B cell (primary cell): ENCODE measurements around the gene UACA. TPM values are rescaled to one million over a fixed set of nuclear protein-coding genes. Genes with fewer than 3 reads are reported as not detected.

Experiments used
- ATAC-seq: fragments of 200-7000 bp; cut with Tn5 transposase; one replicate; pipeline ENCODE4 v1.10.0; 2021; ENCODE audit warnings: low read depth, mild to moderate bottlenecking, moderate number of reproducible peaks, moderate library complexity
- CTCF ChIA-PET: fragments of 350-600 bp; sonication (Branson Sonifier 250); formaldehyde crosslinking; loops from one replicate; lab custom pipeline; 2021; ENCODE audit warnings: antibody characterized with exemption, inconsistent platforms; lab: Charles Lee
- POLR2A ChIA-PET: fragments of 350-600 bp; sonication (Branson Sonifier 250); formaldehyde crosslinking; loops from one replicate; lab custom pipeline; 2021; ENCODE audit warnings: antibody characterized with exemption; lab: Charles Lee
- DNase-seq: peaks from one replicate; pipeline ENCODE4 v3.0.0; 2013
- H2AFZ ChIP-seq: 2 replicates; pipeline ENCODE4 v1.6.1; 2012; ENCODE audit warnings: mild to moderate bottlenecking, low read depth, low read length; ENCODE audit not compliant: insufficient read depth, poor library complexity, severe bottlenecking
- H3K27ac ChIP-seq, 2 donors: 1 replicate in 1 of 2; 2 replicates in 1 of 2; pipeline ENCODE4 v1.5.1; 2012 to 2013; ENCODE audit warnings: low read length in 2 of 2, mild to moderate bottlenecking in 2 of 2, moderate library complexity in 1 of 2
- H3K27me3 ChIP-seq, 4 experiments: fragments of 200-600 bp in 1 of 4; sonication (generic) in 1 of 4; replicated peaks in 1 of 4; 1 replicate in 2 of 4; 2 replicates in 2 of 4; pipeline versions ENCODE4 v1.6.1 to v1.7.0; 2013 to 2016; ENCODE audit warnings: low read length in 3 of 4, mild to moderate bottlenecking in 2 of 4, mixed read lengths in 1 of 4, moderate library complexity in 1 of 4; ENCODE audit not compliant: insufficient read depth in 4 of 4, control insufficient read depth in 3 of 4; ENCODE audit errors: control extremely low read depth in 1 of 4
- H3K36me3 ChIP-seq, 2 experiments: replicated peaks in 1 of 2; 1 replicate in 1 of 2; 2 replicates in 1 of 2; pipeline versions ENCODE4 v1.6.1 to v1.7.1; 2013; ENCODE audit warnings: low read length in 1 of 2; ENCODE audit not compliant: insufficient read depth in 2 of 2, control insufficient read depth in 1 of 2; ENCODE audit errors: control extremely low read depth in 1 of 2, extremely low read depth in 1 of 2
- H3K4me1 ChIP-seq, 2 donors: fragments of 200-600 bp in 1 of 2; sonication (generic) in 1 of 2; 1 replicate in 1 of 2; 2 replicates in 1 of 2; pipeline versions ENCODE4 v1.5.1 to v1.6.1; 2013 to 2017; ENCODE audit warnings: low read length in 2 of 2; ENCODE audit not compliant: control insufficient read depth in 2 of 2, insufficient read depth in 2 of 2
- H3K4me2 ChIP-seq: replicated peaks from 2 replicates; pipeline ENCODE3; 2012; ENCODE audit warnings: mild to moderate bottlenecking, low read depth, low read length; ENCODE audit not compliant: poor library complexity, severe bottlenecking
- H3K4me3 ChIP-seq, 5 experiments: fragments of 200-600 bp in 1 of 5; sonication (generic) in 1 of 5; 1 replicate in 3 of 5; 2 replicates in 2 of 5; pipeline versions ENCODE4 v1.5.1 to v1.7.0; 2011 to 2016; ENCODE audit warnings: low read length in 4 of 5, mild to moderate bottlenecking in 4 of 5, low read depth in 2 of 5, control low read depth in 1 of 5, moderate library complexity in 1 of 5; ENCODE audit not compliant: insufficient read depth in 1 of 5; ENCODE audit errors: control extremely low read depth in 1 of 5, extremely low read depth in 1 of 5
- H3K79me2 ChIP-seq: fragments of 200-600 bp; sonication (generic); one replicate; pipeline ENCODE4 v1.6.0; 2016; ENCODE audit warnings: low read length; ENCODE audit not compliant: control insufficient read depth, insufficient read depth
- H3K9ac ChIP-seq: fragments of 200-600 bp; sonication (generic); 2 replicates; pipeline ENCODE4 v1.6.1; 2017; ENCODE audit warnings: mild to moderate bottlenecking, low read length, moderate library complexity
- H3K9me3 ChIP-seq, 3 donors: one replicate each; pipeline versions ENCODE4 v1.6.1 to v1.7.1; 2013; ENCODE audit warnings: low read length in 2 of 3; ENCODE audit not compliant: control insufficient read depth in 2 of 3, insufficient read depth in 1 of 3; ENCODE audit errors: control extremely low read depth in 1 of 3
- H4K20me1 ChIP-seq: 2 replicates; pipeline ENCODE4 v1.6.0; 2012; ENCODE audit warnings: mild to moderate bottlenecking, low read length; ENCODE audit not compliant: insufficient read depth, control insufficient read depth, poor library complexity, severe bottlenecking
- H3K27ac Mint-ChIP-seq: one replicate; pipeline ENCODE4 v1.8.0; 2021; ENCODE audit warnings: mixed read lengths
- H3K27me3 Mint-ChIP-seq: one replicate; pipeline ENCODE4 v1.8.0; 2021; ENCODE audit warnings: mixed read lengths
- H3K4me1 Mint-ChIP-seq: one replicate; pipeline ENCODE4 v1.8.0; 2021; ENCODE audit warnings: mixed read lengths
- H3K4me3 Mint-ChIP-seq: one replicate; pipeline ENCODE4 v1.8.0; 2021; ENCODE audit warnings: mixed read lengths
- H3K9me3 Mint-ChIP-seq: one replicate; pipeline ENCODE4 v1.8.0; 2022; ENCODE audit warnings: mixed read lengths; ENCODE audit not compliant: insufficient read depth
- CTCF ChIP-seq: fragments of 200-600 bp; IDR thresholded peaks from one replicate; pipeline ENCODE4 v1.8.0; 2022; ENCODE audit warnings: antibody characterized with exemption, mild to moderate bottlenecking
- EZH2 ChIP-seq: IDR thresholded peaks from 2 replicates; pipeline ENCODE4 v1.6.1; 2012; ENCODE audit warnings: borderline replicate concordance, low read depth, mild to moderate bottlenecking, moderate library complexity, low read length; ENCODE audit not compliant: insufficient read depth, poor library complexity, severe bottlenecking
- WGBS: methylation state at CpG from one replicate; pipeline ENCODE4 v1.1.5; 2013; ENCODE audit warnings: missing lambda C conversion rate; ENCODE audit not compliant: insufficient coverage; 5-methylcytosine and 5-hydroxymethylcytosine counted together
- intact Hi-C: fragments of 100-400 bp; cut with micrococcal nuclease; formaldehyde crosslinking; loops from one replicate; pipeline ENCODE4 v1.10.0; 2022
- polyA plus RNA-seq: library from polyadenylated mRNA; depleted of rRNA; stranded (reverse); fragments of >200 nt; gene quantifications from 2 replicates; pipeline ENCODE4 v1.2.3, GENCODE V29; 2012
- total RNA-seq, 2 donors: library from RNA; stranded (reverse); fragments of 120-200 nt in 1 of 2; gene quantifications; 1 replicate in 1 of 2; 2 replicates in 1 of 2; pipeline versions ENCODE4 v1.2.3 to v1.2.4, GENCODE V29; 2013 to 2022

Gene UACA
- total and polyA plus RNA-seq, 2 donors (not counting 1 experiment from before 2014, with no cell fraction given), result 2.7 to 3.3 TPM

DNA sequence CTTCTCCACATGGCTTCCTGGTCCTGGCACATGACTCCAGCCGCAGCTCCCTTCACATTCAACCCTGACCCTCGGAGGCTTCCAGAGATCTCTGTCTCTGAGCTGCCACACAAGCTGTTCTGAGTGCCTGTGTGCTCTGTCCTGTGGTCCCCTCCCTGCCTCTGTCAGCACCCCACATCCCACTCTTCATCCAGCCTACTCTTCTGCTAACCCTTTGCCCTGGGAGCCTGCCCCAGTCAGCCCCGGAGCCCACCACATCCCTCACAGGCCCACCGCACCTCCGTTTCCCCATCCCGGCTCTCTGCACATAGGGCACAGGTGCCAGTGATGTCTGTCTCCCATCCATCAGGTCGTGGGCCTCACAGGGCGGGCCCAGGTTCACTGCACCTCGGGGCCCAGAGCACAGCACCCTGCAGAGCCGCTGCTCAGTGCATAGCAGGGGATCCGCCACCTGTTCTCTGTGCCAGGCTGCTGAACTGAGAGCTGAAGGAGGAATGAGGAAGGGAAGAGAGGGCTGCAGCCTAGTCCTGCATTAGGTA is 133.6 kb downstream of the UACA start:
- Histone ChIP-seq H3K9me3 (no peaks in the 10 kb centered on the region), H3K27me3 (peaks cover 0 to 10% (median 0%) of the 10 kb centered on the region in 4 experiments), H3K79me2 (no peaks in the 10 kb centered on the region), H4K20me1 (no peaks in the 10 kb centered on the region), H2AFZ (no peak overlapping the region), H3K9ac (no peak overlapping the region), H3K36me3 (no peaks in the 10 kb centered on the region), H3K4me2 (no peak overlapping the region), H3K4me3 (no peak overlapping the region), H3K27ac (no peak overlapping the region), H3K4me1 (peaks cover 0 to 2% of the 10 kb centered on the region in 2 donors)
- WGBS, result 88% methylated on average over 11 of the region's 11 CpGs
- ATAC-seq (no peak), DNase-seq (no peak)
- peaks cover 53% of the 10 kb centered on the region for H3K27me3 Mint-ChIP-seq
- ChIA-PET POLR2A (no interaction called here), CTCF (no interaction called here)
- H3K9me3 Mint-ChIP-seq, result no peaks in the 10 kb centered on the region
- TF ChIP-seq EZH2 (no peak), CTCF (no peak)
- H3K4me3 Mint-ChIP-seq, result no peak overlapping the region
- no peak overlapping the region for H3K27ac Mint-ChIP-seq
- intact Hi-C loops, result no loop called here
- peaks cover 3% of the 10 kb centered on the region for H3K4me1 Mint-ChIP-seq

- ChIA-PET POLR2A (no interaction called here), CTCF (no interaction called here)
- no peak overlapping the region for H3K27ac ChIP-seq
- H3K4me1 ChIP-seq, result peaks cover 0 to 2% of the 10 kb centered on the region in 2 donors
- Mint-ChIP-seq H3K27me3 (peaks cover 47% of the 10 kb centered on the region), H3K9me3 (no peaks in the 10 kb centered on the region), H3K27ac (no peak overlapping the region), H3K4me3 (no peak overlapping the region), H3K4me1 (peaks cover 3% of the 10 kb centered on the region)
- H3K9me3 ChIP-seq, result peaks cover 0 to 7% (median 0%) of the 10 kb centered on the region in 3 donors
- ATAC-seq (no peak), DNase-seq (no peak)
- H3K36me3 ChIP-seq, result no peaks in the 10 kb centered on the region
- H4K20me1 ChIP-seq, result no peaks in the 10 kb centered on the region
- H3K4me3 ChIP-seq, result no peak overlapping the region
- TF ChIP-seq EZH2 (no peak), CTCF (no peak)
- no peaks in the 10 kb centered on the region for H3K79me2 ChIP-seq
- no peak overlapping the region for H2AFZ ChIP-seq
- H3K9ac ChIP-seq, result no peak overlapping the region
- intact Hi-C loops, result no loop called here
- 86% methylated on average over 8 of the region's 8 CpGs for WGBS
- H3K27me3 ChIP-seq, result peaks cover 0 to 8% (median 0%) of the 10 kb centered on the region in 4 experiments
- H3K4me2 ChIP-seq, result no peak overlapping the region
These were observed 134.8 kb downstream of the UACA start for GRCh38 chr15:70628549-70628896.
